NB4 (cell line): ENCODE measurements around the gene KRTAP10-2.

Source experiments
- POLR2A ChIP-seq: IDR thresholded peaks from 2 replicates; pipeline ENCODE4 v1.6.1; 2011; ENCODE audit warnings: mild to moderate bottlenecking; ENCODE audit not compliant: insufficient read length; ENCODE audit errors: extremely low read depth
- TF ChIP-seq, protein P1 (sequence below): IDR thresholded peaks from one replicate; pipeline ENCODE4 v1.5.1; 2012; ENCODE audit warnings: low read depth, low read length

DNA sequence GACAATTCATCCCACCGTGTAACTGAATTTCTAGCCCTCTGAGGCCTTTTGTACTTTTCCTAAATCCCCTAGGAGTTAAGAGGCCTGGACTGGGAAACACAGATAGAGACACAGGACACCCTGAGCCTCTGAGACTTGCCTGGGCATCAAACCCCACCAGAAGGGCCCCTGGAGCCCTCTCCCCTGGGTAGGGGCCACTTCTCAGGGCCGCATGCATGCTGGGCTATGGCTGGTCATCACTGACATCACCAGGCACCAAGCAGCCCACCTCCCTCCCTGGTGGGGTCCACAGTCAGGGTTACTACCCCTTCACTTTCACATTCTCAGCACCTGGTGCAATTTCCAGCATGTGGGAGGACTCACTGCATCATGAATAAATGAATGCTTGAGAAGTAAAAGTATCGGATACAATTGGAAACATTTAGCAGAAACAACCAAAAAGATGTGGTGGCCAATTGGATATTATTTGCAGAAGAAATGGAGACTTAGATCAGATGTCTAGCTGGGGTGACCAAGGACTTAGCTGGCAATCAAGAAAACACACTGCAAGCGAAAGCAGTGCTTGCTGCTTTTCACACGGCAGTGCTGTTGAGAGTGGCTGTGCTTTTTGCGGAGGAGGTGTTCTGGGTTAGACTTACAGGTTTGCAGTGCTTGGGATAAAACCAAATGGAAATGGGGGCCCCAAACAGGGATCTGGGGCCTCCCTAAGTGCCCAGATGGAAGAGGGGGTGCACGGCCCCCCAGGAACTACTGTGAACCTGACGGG lies 48.1 kb upstream of the KRTAP10-2 start:
- TF ChIP-seq, protein P1, sequence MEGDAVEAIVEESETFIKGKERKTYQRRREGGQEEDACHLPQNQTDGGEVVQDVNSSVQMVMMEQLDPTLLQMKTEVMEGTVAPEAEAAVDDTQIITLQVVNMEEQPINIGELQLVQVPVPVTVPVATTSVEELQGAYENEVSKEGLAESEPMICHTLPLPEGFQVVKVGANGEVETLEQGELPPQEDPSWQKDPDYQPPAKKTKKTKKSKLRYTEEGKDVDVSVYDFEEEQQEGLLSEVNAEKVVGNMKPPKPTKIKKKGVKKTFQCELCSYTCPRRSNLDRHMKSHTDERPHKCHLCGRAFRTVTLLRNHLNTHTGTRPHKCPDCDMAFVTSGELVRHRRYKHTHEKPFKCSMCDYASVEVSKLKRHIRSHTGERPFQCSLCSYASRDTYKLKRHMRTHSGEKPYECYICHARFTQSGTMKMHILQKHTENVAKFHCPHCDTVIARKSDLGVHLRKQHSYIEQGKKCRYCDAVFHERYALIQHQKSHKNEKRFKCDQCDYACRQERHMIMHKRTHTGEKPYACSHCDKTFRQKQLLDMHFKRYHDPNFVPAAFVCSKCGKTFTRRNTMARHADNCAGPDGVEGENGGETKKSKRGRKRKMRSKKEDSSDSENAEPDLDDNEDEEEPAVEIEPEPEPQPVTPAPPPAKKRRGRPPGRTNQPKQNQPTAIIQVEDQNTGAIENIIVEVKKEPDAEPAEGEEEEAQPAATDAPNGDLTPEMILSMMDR: no peak
- no peak for TF ChIP-seq POLR2A
